ENCODE measurements around the gene CLDN2.

- TF ChIP-seq CTCF (IDR thresholded peaks at IDR 0.05; ENCODE audit: low read depth, low read length) (peak; percentile 56), EZH2phosphoT487 (IDR thresholded peaks at IDR 0.05; ENCODE audit: low read depth) (no peak)
These were observed 46.1 kb upstream of the CLDN2 start for GRCh38 chrX:106874075-106874474.
